Right lobe of liver (tissue), 4 donors: ENCODE results near the gene PI16.

Experiments used
- CTCF ChIP-seq, 4 donors: fragments of 200-600 bp in 3 of 4; fragments of 450-650 bp in 1 of 4; IDR thresholded peaks; one replicate each; pipeline versions ENCODE4 v1.5.1 to v1.8.0; 2016 to 2022; ENCODE audit warnings: antibody characterized with exemption in 4 of 4, mild to moderate bottlenecking in 2 of 4
- POLR2A ChIP-seq: fragments of 450-650 bp; IDR thresholded peaks from one replicate; pipeline ENCODE4 v1.6.1; 2017; ENCODE audit warnings: antibody characterized with exemption, mild to moderate bottlenecking
- donor health status: DM: no; HTN: no; CAD: no.
- donor health status: DM: no; HTN: no; CAD: no.
- donor health status: DM: no; HTN: yes; CAD: no.

GRCh38 chr6:36947570-36948351 is 6.8 kb upstream of the PI16 start:
- no peak for TF ChIP-seq POLR2A
- no peak for TF ChIP-seq CTCF (IDR thresholded peaks at IDR 0.05)
